PC-3 (cell line): ENCODE data around the gene FAHD2A.

Source experiments
- EZH2 ChIP-seq: fragments of 300-600 bp; sonication (generic); IDR thresholded peaks from one replicate; pipeline ENCODE4 v1.6.1; 2017; ENCODE audit warnings: antibody characterized with exemption, mild to moderate bottlenecking, low read length; ENCODE audit not compliant: unreplicated experiment
- TF ChIP-seq, protein P1 (sequence below): fragments of 300-600 bp; sonication (generic); conservative IDR thresholded peaks from 2 replicates; pipeline ENCODE4 v1.5.1; 2017; ENCODE audit warnings: antibody characterized with exemption, low read depth, mild to moderate bottlenecking, low read length

DNA sequence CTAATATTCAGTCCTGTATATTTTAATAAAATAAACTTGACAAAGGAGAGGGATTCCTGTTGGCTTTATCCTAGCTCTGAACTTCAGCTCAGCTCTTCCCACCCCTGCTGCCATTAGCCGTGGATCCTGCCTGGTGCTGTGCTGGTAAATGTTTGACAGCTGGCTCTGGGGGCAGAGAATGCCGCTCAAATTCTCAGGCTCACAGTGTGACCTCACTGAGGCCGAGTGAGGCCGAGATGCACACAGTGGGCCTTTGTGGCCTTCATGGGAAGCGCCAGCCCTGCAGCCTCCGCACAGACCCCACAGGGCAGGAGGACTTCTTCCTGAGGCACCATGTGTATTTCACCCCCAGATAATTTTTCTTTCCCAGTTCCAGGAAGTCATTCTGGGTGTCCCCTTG, 16.5 kb upstream of the FAHD2A start:
- TF ChIP-seq, protein P1, sequence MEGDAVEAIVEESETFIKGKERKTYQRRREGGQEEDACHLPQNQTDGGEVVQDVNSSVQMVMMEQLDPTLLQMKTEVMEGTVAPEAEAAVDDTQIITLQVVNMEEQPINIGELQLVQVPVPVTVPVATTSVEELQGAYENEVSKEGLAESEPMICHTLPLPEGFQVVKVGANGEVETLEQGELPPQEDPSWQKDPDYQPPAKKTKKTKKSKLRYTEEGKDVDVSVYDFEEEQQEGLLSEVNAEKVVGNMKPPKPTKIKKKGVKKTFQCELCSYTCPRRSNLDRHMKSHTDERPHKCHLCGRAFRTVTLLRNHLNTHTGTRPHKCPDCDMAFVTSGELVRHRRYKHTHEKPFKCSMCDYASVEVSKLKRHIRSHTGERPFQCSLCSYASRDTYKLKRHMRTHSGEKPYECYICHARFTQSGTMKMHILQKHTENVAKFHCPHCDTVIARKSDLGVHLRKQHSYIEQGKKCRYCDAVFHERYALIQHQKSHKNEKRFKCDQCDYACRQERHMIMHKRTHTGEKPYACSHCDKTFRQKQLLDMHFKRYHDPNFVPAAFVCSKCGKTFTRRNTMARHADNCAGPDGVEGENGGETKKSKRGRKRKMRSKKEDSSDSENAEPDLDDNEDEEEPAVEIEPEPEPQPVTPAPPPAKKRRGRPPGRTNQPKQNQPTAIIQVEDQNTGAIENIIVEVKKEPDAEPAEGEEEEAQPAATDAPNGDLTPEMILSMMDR, result no peak
- no peak for TF ChIP-seq EZH2
